Nephron progenitor cell (in vitro differentiated cells): Measurements from ENCODE around the gene CRYAA.
"Not testable (repeated sequence)": the region's sequence is repeated elsewhere in the genome, so short reads cannot be mapped to it uniquely, and the experiment has no call there.

Experiments used
- DNase-seq: peaks from one replicate; pipeline ENCODE4 v3.0.0; 2021
- H3K27ac Mint-ChIP-seq: 2 replicates; pipeline ENCODE4 v1.8.0; 2021; ENCODE audit warnings: mild to moderate bottlenecking, moderate library complexity, mixed read lengths
- H3K27me3 Mint-ChIP-seq: 2 replicates; pipeline ENCODE4 v1.8.0; 2021; ENCODE audit warnings: mild to moderate bottlenecking, low read depth, mixed read lengths; ENCODE audit not compliant: poor library complexity
- H3K36me3 Mint-ChIP-seq: 2 replicates; pipeline ENCODE4 v1.8.0; 2021; ENCODE audit warnings: low read depth, mixed read lengths
- H3K4me1 Mint-ChIP-seq: 2 replicates; pipeline ENCODE4 v1.8.0; 2021; ENCODE audit warnings: mixed read lengths
- H3K4me3 Mint-ChIP-seq: 2 replicates; pipeline ENCODE4 v1.8.0; 2021; ENCODE audit warnings: mild to moderate bottlenecking, moderate library complexity, mixed read lengths
- H3K9me3 Mint-ChIP-seq: 2 replicates; pipeline ENCODE4 v1.8.0; 2021; ENCODE audit warnings: mild to moderate bottlenecking, moderate library complexity, mixed read lengths

CRYAA gene

GRCh38 chr21:43168708-43169107 lies at the start of gene CRYAA:
TSS of gene CRYAA (plus strand) at chr21:43169008. CDS start at chr21:43169100, 92 bp downstream.
- not testable (repeated sequence) for H3K27ac Mint-ChIP-seq, H3K36me3 Mint-ChIP-seq, H3K4me1 Mint-ChIP-seq, DNase-seq, H3K27me3 Mint-ChIP-seq, H3K9me3 Mint-ChIP-seq, H3K4me3 Mint-ChIP-seq

- H3K4me3 Mint-ChIP-seq, H3K27ac Mint-ChIP-seq, H3K4me1 Mint-ChIP-seq, H3K36me3 Mint-ChIP-seq, H3K27me3 Mint-ChIP-seq, H3K9me3 Mint-ChIP-seq, DNase-seq: not testable (repeated sequence)
Measured at GRCh38 chr21:43130094-43130493, 38.7 kb upstream of the CRYAA start.

- H3K9me3 Mint-ChIP-seq, H3K27me3 Mint-ChIP-seq, DNase-seq, H3K27ac Mint-ChIP-seq, H3K36me3 Mint-ChIP-seq, H3K4me1 Mint-ChIP-seq, H3K4me3 Mint-ChIP-seq: not testable (repeated sequence)
Measured at GRCh38 chr21:43134520-43134919, 34.3 kb upstream of the CRYAA start.

GRCh38 chr21:43138944-43139343 lies 29.9 kb upstream of the CRYAA start:
- not testable (repeated sequence) for H3K4me3 Mint-ChIP-seq, H3K36me3 Mint-ChIP-seq, H3K27me3 Mint-ChIP-seq, DNase-seq, H3K27ac Mint-ChIP-seq, H3K4me1 Mint-ChIP-seq, H3K9me3 Mint-ChIP-seq

GRCh38 chr21:43141407-43141806 lies 27.4 kb upstream of the CRYAA start:
- H3K27me3 Mint-ChIP-seq, H3K9me3 Mint-ChIP-seq, H3K4me1 Mint-ChIP-seq, DNase-seq, H3K4me3 Mint-ChIP-seq, H3K36me3 Mint-ChIP-seq, H3K27ac Mint-ChIP-seq: not testable (repeated sequence)

- not testable (repeated sequence) for H3K27me3 Mint-ChIP-seq, H3K9me3 Mint-ChIP-seq, DNase-seq, H3K4me1 Mint-ChIP-seq, H3K4me3 Mint-ChIP-seq, H3K36me3 Mint-ChIP-seq, H3K27ac Mint-ChIP-seq
Measured at GRCh38 chr21:43146637-43147036, 22.2 kb upstream of the CRYAA start.

GRCh38 chr21:43147999-43148398 lies 20.8 kb upstream of the CRYAA start:
- DNase-seq, H3K27me3 Mint-ChIP-seq, H3K27ac Mint-ChIP-seq, H3K36me3 Mint-ChIP-seq, H3K4me3 Mint-ChIP-seq, H3K9me3 Mint-ChIP-seq, H3K4me1 Mint-ChIP-seq: not testable (repeated sequence)

- H3K27ac Mint-ChIP-seq, DNase-seq, H3K4me3 Mint-ChIP-seq, H3K27me3 Mint-ChIP-seq, H3K36me3 Mint-ChIP-seq, H3K9me3 Mint-ChIP-seq, H3K4me1 Mint-ChIP-seq: not testable (repeated sequence)
Measured at GRCh38 chr21:43149344-43149743, 19.5 kb upstream of the CRYAA start.

GRCh38 chr21:43153601-43154000 lies 15.2 kb upstream of the CRYAA start:
- DNase-seq, H3K36me3 Mint-ChIP-seq, H3K27me3 Mint-ChIP-seq, H3K27ac Mint-ChIP-seq, H3K4me1 Mint-ChIP-seq, H3K4me3 Mint-ChIP-seq, H3K9me3 Mint-ChIP-seq: not testable (repeated sequence)

- not testable (repeated sequence) for DNase-seq, H3K9me3 Mint-ChIP-seq, H3K4me1 Mint-ChIP-seq, H3K27me3 Mint-ChIP-seq, H3K36me3 Mint-ChIP-seq, H3K4me3 Mint-ChIP-seq
- peak overlapping the region; percentile 68 for H3K27ac Mint-ChIP-seq
Measured at GRCh38 chr21:43159279-43160175, 9.3 kb upstream of the CRYAA start.

GRCh38 chr21:43161826-43162707 lies 6.7 kb upstream of the CRYAA start:
- DNase-seq, H3K4me3 Mint-ChIP-seq, H3K27ac Mint-ChIP-seq, H3K27me3 Mint-ChIP-seq, H3K4me1 Mint-ChIP-seq, H3K36me3 Mint-ChIP-seq, H3K9me3 Mint-ChIP-seq: not testable (repeated sequence)

GRCh38 chr21:43162708-43163205 lies 6.1 kb upstream of the CRYAA start:
- H3K27ac Mint-ChIP-seq, DNase-seq, H3K36me3 Mint-ChIP-seq: not testable (repeated sequence)

GRCh38 chr21:43164823-43165222 lies 4.0 kb upstream of the CRYAA start:
- DNase-seq, H3K4me3 Mint-ChIP-seq, H3K36me3 Mint-ChIP-seq, H3K4me1 Mint-ChIP-seq, H3K27me3 Mint-ChIP-seq, H3K9me3 Mint-ChIP-seq, H3K27ac Mint-ChIP-seq: not testable (repeated sequence)

More at GRCh38 chr21:43162708-43163205, 6.1 kb upstream of the CRYAA start:
- not testable (repeated sequence) for H3K27me3 Mint-ChIP-seq, H3K4me3 Mint-ChIP-seq, H3K9me3 Mint-ChIP-seq, H3K4me1 Mint-ChIP-seq

GRCh38 chr21:43165734-43166133 lies 3.1 kb upstream of the CRYAA start:
- not testable (repeated sequence) for H3K9me3 Mint-ChIP-seq, H3K4me1 Mint-ChIP-seq

More at GRCh38 chr21:43165734-43166133, 3.1 kb upstream of the CRYAA start:
- H3K36me3 Mint-ChIP-seq, H3K4me3 Mint-ChIP-seq, DNase-seq, H3K27me3 Mint-ChIP-seq, H3K27ac Mint-ChIP-seq: not testable (repeated sequence)
